Left renal cortex interstitium (tissue), 4 donors: ENCODE measurements around the gene OR10AD1. TPM values are rescaled to one million over a fixed set of nuclear protein-coding genes. Genes with fewer than 3 reads are reported as not detected.

ENCODE experiments used
- DNase-seq, 4 donors: peaks; one replicate each; pipeline ENCODE4 v3.0.0-alpha.2; 2013; ENCODE audit warnings: low read depth in 4 of 4, low spot score in 2 of 4, missing footprints in 1 of 4
- polyA plus RNA-seq, 4 donors: library from polyadenylated mRNA; unstranded; fragments of 120-200 nt; gene quantifications; one replicate each; pipeline ENCODE4 v1.2.1, GENCODE V29; 2013; ENCODE audit not compliant: insufficient read length in 4 of 4

The OR10AD1 gene
- polyA plus RNA-seq, 4 donors: 0.17 to 1.4 (median 0.53) TPM

DNA sequence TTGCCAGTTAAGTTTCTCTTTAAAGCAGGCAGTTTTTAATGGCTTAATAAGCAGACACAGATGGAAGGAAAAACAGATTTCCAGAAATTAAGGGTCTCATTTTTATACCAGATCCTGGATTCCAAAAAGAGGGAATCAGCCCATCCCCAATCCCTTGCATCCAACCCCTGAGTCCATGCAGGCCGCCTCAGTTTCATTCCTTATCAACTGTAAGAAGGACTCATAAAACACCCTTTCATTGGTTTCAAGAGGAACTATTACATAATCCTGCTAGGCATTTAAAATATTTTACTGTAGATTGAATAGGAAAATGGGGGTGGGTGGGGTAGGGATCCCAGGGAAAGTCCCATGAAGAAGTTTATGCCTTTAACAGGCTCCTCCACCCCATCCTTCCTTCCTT is 10.2 kb downstream of the OR10AD1 start:
- no peak for DNase-seq

DNA sequence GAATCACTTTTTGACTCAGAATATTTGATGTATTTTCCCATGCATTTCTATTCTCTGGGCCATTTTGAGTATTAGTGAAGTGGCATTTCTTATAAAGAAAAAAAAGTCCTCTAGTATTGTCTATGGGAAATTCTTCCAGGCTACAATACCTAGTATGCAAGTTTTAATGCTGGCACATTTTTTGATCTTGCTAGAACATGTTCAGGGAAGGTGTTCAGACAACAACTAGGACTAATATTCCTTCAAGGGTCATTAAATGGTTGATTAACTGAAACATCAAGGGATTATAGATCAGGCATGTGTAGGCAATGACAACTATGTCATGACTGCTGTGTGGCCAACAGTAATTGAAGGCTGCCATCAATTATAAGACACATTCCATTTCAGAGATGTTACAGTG is 12.0 kb downstream of the OR10AD1 start:
- no peak for DNase-seq

DNA sequence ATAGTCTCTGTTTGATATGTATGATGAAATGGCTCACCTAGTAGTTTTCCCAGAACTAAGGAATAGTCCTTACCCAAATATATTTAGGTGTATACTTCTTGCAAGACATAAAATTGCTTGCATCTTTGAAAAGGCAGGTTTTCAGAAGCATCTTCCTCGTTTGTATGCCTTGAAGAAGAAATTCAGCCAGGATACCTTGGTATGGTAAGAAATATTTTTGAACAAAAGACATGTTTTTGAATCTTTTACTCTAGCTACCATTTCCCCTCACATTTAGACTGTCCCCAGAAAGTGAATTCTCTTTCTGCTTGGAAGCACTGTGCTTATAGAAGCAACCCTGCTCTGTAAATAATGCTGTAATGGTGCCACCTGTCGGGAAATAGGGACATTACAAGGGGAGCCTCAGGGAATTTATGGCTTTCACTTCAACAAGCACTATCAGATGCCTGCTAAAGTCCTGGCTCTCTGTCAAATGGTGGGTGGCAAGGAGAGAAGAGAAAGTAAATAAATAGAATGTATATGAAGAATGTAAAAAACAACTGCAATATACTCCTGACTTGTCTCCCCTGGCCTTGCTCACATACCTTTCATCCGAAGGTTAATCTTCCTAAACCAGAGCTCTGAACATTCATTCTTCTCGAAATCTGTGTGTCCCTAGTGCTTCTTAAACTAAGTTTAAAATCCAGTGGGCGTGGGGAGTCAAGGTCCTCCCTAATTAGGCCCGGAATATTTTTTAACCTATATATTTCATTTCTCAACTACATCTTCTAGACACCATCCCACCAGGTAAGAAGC is 13.6 kb downstream of the OR10AD1 start:
- peak in 3 of 4 donors; percentile 60 to 77 (median 61) for DNase-seq

DNA sequence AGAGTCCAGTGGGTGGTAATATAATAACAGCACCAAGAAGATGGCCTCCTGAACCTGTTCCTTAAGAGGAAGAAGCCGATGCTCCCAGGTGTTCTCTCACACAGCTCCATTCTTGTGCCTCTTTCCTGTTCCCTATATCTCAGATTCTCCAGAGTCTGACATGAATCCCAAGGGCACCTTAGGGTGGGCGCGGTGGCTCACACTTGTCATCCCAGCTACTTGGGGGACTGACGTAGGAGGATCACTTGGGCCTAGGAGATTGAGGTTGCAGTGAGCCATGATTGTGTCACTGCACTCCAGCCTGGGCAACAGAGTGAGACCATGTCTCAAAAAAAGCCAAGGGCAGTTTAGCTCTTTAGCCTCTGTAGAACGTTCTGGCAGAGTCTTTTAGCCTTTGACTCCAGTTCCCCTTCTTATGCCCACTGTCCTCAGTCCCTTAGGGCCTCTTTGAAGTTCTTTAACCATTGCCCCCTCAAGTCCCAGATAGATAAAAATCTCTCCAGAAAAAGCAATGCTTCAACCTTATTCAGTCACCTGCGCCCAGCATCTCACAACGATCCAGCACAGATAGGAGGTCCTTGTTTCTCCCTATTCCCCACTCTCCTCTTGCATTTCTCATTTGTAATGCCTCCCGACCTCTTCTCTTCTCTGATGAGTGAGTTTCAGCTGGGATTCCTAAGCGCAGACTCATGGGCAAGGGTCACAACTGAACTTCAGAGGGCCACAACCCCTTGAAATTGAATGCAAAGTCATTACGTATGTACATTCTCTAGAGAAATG is 15.0 kb downstream of the OR10AD1 start:
- no peak for DNase-seq

DNA sequence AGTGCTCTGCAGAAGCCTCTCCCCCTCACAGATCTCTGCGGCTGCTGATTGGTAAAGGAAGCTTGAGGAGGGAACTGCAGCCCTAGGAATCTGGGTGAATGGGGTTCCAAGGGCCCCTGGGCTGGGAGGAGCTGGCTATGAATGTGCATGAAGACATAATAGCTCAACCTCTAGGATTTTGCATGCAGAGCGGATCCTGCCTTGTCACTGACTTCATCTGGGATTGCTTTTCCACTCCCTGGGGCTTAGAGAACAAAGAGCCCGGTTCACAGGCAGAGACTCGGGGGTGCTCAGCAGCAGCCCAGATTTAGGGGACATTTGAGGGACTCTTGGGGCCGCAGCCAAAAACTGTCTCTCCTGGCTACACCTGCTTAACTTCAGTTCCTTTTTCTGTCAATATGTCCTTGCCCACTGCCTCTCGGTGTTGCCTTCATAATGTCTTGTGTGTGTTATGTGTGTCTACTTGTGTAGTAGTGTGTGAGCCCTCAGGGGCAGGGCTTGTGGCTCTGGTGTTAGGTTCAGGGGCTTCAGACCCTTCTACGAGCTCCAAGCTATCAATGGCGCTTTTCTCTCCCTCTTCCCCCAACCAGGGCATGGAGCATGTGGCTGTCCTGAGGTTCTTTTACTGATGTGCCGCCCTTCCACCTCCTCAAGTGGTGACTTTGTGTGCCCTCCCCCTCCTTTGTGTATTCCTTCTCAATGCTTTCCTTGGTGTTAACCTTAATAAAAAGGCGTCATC is 17.7 kb downstream of the OR10AD1 start:
- no peak for DNase-seq

DNA sequence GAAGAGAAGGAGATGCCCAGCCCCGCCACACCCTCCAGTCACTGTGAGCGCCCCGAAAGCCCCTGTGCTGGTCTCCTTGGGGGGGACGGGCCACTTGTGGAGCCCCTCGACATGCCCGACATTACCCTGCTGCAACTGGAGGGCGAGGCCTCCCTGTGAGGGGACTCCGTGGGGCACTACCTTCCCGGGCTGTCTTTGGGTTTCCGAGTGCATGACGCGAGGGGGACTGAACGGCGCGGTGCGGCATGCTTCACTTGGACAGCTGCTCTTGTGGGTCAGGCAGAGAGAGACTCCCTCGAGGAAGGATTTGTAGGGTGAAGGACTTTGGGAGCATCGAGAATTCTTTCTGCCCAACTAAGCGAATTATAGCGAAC is 18.6 kb downstream of the OR10AD1 start:
- DNase-seq: no peak

DNA sequence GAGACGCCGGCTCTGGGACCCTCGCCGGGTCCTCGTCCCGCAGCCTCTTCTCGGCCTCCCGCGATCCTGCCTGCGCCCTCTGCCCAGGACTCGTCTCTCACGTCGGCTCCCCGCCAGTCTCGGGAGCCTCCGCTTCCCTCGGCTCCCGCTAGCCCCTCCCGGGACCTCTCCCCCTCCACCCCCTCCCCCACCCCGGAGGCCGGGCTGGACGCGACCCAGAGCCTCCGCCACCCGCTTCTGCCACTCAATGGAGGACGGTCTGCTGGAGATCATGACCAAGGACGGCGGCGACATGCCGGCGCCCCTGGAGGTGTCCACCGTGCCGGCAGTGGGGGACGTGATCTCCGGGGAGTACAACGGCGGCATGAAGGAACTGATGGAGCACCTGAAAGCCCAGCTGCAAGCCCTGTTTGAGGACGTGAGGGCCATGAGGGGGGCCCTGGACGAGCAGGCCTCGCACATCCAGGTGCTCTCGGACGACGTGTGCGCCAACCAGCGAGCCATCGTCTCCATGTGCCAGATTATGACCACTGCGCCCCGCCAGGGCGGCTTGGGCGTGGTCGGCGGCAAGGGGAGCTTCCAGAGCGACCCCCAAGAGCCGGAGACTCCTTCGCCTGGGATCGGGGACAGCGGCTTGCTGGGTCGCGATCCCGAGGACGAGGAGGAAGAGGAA is 19.1 kb downstream of the OR10AD1 start:
- no peak for DNase-seq

DNA sequence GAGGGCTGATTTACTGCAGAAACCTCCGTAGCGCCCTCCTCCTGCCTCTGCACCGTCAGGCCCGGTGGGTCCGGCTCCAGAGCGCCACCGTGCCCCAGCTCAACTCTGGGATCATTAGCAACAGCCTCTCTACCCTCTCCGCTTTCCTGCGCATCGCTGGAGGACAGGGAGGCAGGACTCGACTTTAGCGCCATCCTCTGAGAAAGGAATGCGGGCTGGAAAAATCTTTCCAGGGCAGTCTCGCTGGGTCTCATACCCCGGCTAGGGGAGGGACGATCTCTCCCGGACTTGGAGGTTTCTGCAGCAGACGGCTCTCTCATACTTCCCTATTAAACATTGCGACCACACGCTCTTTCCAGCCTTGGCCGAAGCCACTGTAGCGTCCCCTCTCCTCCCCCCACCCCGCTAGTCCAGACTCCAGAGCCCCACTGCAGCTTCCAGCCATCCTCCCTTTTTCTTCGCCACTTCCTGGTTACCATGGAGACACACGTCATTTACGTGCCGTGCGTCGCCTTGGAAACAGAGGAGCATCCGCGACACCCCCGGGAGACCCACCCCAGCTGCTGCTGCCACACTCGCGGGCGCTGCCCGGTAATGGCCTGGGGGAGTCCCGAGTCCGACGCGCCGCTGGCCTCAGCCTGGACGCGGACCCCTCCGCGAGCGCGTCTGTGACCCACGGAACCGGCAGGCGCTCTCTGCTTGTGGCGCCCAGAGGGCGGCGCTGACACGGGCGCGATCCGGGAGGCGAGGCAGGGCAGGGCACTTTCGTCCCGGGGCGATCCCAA is 19.8 kb downstream of the OR10AD1 start, which contains the start of gene CCDC184:
Gene CCDC184 (plus strand): TSS at position 554 of the 785 bp plus-strand sequence. CDS start 479 bp downstream, outside the sequence.
- DNase-seq: peak in 3 of 4 donors; percentile 65 to 71 (median 67)

DNA sequence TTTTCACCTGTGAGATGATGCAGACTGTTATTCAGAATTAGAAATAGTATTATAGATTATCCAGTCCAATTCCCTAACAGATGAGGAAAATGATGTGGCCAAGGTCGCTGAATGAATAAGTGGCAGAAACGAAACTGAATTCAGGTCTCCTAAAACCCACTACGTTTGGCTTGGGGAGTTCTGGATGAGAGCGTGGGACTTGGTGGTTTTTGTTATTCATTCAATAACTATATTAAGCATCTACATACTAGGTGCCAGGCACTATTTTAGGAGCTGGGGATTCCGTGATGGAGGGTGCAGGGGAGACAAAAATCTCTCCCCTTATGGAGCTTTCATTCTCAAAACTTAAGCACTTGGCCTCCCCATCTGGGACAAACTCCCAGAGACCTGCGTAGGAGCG is 20.5 kb downstream of the OR10AD1 start:
- no peak for DNase-seq

DNA sequence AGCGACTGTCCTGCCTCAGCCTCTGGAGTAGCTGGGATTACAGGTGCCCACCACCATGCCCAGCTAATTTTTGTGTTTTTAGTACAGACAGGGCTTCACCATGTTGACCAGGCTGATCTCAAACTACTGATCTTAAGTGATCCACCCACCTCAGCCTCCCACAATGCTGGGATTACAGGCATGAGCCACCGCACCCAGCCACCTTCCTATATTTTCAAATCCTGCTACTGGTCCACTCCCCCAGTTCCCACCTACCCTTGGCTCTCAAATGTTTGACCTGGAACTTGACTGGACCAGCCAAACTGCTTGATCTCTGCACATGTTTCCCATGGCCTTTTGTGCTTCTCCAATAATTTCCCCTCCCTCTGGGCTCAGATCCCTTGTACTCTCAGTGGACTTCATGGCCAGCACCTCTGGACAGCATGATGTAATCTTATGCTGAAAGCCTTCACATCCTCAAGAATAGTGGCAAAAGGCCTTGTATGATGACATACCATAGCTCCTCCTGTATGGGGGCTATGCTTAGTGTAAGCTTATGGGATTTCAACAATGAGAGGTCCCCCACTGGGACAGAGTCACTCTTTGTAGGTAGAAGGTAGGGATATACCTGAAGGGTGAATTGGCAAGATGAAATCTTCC is 22.1 kb downstream of the OR10AD1 start:
- no peak for DNase-seq

DNA sequence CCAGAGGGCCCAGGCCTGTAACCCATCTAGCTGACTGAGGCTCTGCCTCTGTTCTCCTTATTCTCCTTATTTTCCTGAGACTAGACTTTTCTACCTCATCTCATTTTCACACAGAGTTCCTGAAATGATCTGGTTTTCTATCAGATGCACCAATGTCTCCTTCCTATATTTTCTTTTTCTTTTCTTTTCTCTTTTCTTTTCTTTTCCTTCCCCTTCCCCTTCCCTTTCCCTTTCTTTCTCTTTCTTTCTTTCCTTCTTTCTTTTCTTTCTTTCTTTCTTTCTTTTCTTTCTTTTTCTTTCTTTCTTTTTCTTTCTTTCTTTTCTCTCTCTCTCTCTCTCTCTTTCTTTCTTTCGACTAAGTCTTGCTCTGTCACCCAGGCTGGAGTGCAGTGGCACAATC is 22.7 kb downstream of the OR10AD1 start:
- DNase-seq: no peak

DNA sequence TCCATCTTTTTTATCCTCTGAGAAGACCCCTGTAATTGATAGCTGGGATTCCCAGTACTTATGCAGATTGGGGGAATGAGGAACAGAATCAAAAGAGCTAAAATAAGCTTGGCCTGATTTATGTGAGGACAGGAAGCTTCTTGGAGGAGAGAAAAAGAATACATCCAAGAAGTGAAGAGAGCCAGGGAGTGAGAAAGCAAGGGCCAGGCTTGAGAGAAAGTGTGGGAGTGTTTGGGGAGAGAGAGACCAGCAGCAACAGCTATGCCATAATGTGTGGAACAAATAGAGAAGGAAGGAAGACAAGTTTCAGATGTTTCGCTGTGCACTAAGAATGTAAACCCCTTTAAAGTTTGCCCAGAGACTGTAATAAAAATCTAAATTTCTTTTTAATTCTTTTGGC is 23.6 kb downstream of the OR10AD1 start:
- no peak for DNase-seq

DNA sequence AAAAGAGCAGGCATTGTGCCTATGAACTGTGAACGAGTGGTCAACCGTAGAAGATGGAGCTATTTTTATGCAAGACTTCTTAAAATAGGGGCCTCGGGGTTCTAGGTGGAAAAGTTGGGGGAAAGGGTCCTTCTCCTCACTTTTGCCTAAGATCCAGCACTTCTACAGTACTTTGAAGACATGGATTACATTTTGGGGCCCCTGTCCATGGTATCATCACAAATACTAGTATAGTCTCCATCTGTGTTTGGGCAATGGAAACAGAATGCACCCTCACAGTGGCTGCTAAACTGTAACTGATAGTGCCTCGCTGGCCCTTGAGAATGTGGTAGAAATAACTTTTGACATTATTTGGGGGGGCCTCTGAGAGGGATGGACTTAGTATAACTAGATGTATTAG is 25.1 kb downstream of the OR10AD1 start:
- DNase-seq: no peak

DNA sequence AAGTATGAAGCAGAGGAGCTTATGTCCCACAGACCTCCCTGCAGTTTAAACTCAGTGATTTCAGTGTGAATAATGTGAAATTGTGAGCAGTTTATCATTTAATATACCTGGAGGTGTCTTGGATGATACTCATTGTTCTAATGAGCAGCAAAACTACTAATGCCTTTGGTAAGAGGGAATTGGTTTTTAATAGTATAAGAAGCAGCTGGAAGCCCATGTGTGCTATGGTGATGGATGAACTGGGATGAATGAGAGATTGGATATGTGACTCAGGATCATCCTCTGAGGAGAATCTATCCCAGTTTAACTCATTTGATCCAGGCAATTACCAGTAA is 26.7 kb downstream of the OR10AD1 start:
- DNase-seq: no peak

DNA sequence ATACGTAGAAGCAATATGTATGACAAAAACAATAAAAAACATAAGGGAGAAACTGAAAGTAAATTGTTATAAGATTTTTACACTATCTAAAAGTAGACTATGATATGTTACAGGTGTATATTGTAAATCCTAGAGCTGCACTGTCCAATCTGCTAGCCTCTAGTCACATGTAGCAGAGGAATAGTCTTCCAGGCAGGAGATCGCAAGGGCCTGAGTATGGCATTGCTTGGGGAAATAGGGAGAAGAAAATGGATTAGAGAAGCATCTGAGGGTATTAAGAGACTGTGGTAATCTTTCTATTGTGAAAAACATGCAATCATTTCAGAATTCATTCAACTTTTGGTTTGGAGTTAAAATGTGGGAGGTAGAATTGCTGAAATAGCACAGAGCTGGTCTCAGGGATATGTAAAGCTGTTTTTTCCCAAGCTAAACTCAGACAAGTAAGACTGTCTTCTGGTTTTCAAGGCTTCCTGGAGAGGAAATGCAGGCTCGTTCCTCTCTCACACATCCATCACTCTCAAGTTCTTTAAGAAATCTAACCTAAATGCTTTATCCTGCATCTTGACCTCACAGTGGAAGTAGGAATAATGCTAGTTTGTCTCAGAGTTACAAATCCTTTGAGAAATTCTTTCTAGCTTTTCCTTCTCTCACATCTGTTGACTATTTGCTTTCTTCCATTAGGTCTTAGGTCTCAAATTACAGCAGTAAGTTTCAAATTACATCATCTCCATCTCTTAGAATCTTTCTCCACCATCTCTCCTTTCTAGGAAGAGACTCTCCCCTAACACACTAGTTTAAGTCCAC is 27.3 kb downstream of the OR10AD1 start:
- no peak for DNase-seq

DNA sequence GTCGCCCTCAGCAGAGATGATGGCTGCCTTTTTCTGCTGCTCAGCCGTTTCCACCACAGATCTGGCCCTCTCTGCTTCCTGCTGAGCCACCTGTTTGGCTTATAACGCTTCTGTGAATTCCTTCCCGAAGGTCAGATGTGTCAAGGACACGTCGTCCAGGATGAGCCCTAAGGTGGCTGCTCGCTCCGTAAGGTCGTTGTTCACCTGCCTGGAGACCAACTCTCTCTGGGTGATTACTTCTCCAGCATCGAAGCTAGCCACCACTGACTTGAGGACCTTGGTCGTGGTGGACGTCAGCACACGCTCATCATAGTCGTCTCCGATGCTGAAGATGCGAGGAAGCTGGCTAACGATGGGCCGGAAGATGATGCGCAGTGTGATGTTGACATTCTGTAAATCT is 34.1 kb downstream of the OR10AD1 start:
- no peak for DNase-seq

DNA sequence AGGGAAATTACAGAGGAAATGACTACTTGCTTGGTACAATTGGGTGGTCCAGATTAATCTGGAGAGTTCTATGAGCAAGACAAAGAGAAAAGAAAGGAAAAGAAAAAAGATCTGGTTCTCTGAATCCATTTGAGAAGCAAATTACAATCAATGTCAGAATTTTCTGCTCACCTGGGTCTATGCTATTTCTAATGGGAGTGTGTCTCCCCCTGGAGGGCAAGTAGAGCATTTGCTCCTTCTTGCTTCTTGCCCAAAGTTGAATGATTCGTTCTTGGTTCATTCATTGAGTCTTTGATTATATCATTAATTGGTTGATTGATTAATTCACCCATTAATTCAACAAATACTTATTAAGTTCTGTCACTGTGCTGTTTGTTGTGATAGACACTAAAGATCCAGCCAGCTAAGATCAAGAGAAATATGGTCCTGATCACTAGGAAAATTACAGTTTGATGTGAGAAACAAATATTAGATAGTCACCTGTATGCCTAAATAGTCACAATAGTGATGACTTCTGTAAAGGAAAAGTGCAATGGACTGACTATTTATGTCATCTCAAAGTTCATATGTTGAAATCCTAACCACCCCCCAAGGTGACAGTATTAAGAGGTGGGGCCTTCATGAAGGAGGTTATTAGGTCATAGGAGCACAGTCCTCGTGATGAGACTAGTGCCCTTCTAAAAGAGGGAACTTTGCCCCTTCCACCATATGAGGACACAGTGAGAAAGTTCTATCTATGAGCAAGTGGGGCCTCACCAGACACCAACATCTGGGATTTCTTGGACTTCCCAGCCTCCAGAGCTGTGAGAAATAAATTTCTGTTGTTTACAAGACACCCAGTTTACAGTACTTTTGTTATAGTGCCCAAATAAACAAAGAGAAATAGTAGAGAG is 37.8 kb downstream of the OR10AD1 start:
- DNase-seq: peak in 1 of 4 donors; percentile 53

DNA sequence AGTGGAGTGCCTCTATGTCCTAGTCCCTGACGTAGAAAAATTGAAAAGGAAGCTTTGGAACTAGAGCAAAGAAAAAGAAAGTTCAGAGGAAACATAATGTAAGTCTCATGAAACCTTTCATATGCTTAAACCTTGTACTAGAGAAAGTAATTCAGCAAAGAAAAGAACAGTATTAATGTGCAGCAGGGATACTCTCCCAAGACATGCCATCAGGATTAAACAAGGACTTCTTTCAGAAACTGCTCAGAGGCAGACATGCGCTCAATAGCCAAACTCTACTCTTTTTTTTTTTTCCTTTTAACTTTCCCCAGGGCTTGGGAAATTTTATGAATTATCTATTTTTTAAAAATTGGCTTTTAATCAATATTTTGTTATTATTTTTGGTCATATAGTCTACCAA is 38.6 kb downstream of the OR10AD1 start:
- DNase-seq: no peak
